ENCODE results near the gene YIPF2.

The YIPF2 gene

GRCh38 chr19:10872546-10873107, 55.8 kb downstream of the YIPF2 start:
- no peak for DNase-seq

Data from hematopoietic multipotent progenitor cell treated with erythropoietin and hydrocortisone succinate and interleukin-3 and kit ligand, for 8 days (in vitro differentiated cells).